ENCODE data around the gene OVAAL. TPM values are rescaled to one million over a fixed set of nuclear protein-coding genes. Genes with fewer than 3 reads are reported as not detected.

OVAAL gene
- total RNA-seq, 6 experiments from 2014 or later: not detected

GRCh38 chr1:180593382-180593781 lies 34.6 kb downstream of the OVAAL start:
- Mint-ChIP-seq H3K4me3 (no peak overlapping the region), H3K27ac (no peak overlapping the region), H3K4me1 (ENCODE audit: low read depth) (peaks cover 10% of the 10 kb centered on the region; the same call in 1 of the 2 replicates), H3K9me3 (peaks cover under 1% of the 10 kb centered on the region; the same call in 1 of the 2 replicates), H3K27me3 (ENCODE audit: insufficient read depth) (no peaks in the 10 kb centered on the region; the same call in none of the 2 replicates), H3K36me3 (ENCODE audit: low read depth) (no peaks in the 10 kb centered on the region)
- DNase-seq: no peak
- TF ChIP-seq, protein P1, sequence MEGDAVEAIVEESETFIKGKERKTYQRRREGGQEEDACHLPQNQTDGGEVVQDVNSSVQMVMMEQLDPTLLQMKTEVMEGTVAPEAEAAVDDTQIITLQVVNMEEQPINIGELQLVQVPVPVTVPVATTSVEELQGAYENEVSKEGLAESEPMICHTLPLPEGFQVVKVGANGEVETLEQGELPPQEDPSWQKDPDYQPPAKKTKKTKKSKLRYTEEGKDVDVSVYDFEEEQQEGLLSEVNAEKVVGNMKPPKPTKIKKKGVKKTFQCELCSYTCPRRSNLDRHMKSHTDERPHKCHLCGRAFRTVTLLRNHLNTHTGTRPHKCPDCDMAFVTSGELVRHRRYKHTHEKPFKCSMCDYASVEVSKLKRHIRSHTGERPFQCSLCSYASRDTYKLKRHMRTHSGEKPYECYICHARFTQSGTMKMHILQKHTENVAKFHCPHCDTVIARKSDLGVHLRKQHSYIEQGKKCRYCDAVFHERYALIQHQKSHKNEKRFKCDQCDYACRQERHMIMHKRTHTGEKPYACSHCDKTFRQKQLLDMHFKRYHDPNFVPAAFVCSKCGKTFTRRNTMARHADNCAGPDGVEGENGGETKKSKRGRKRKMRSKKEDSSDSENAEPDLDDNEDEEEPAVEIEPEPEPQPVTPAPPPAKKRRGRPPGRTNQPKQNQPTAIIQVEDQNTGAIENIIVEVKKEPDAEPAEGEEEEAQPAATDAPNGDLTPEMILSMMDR (IDR thresholded peaks at IDR 0.05): no peak

DNA sequence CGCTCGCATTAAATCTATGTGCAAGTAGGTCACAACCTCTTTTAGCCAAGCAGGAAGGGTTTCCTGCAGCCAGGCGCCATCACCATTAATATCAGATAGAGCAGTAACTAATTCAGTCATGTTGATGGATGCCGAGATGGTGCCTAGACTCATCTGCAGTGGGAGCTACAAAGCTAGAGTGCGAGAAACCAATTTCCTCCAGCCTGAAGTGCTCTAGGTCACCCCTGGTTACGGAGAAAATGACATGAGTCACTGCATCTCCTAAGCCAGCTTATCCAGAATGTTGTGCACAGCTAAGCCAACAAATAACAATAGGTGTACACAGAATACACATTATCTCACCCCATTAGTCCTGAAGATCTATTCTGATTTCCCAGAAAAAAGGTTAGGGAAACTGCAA lies 36.0 kb downstream of the OVAAL start:
- no peak for DNase-seq
- H3K9me3 Mint-ChIP-seq: no peaks in the 10 kb centered on the region
- no peak overlapping the region for H3K27ac Mint-ChIP-seq
- H3K36me3 Mint-ChIP-seq (ENCODE audit: low read depth): no peaks in the 10 kb centered on the region
- no peak overlapping the region for H3K4me3 Mint-ChIP-seq
- H3K27me3 Mint-ChIP-seq (ENCODE audit: insufficient read depth): no peaks in the 10 kb centered on the region; the same call in none of the 2 replicates
- TF ChIP-seq, protein P1 (IDR thresholded peaks at IDR 0.05): no peak
- H3K4me1 Mint-ChIP-seq (ENCODE audit: low read depth): peaks cover 18% of the 10 kb centered on the region; the same call in 1 of the 2 replicates

- no peak for DNase-seq
- TF ChIP-seq, protein P1 (IDR thresholded peaks at IDR 0.05): no peak
- H3K4me1 Mint-ChIP-seq (ENCODE audit: low read depth): peaks cover 18% of the 10 kb centered on the region; the same call in 1 of the 2 replicates
- no peaks in the 10 kb centered on the region; the same call in none of the 2 replicates for H3K27me3 Mint-ChIP-seq (ENCODE audit: insufficient read depth)
- H3K9me3 Mint-ChIP-seq: no peaks in the 10 kb centered on the region
- no peak overlapping the region for H3K27ac Mint-ChIP-seq
- H3K36me3 Mint-ChIP-seq (ENCODE audit: low read depth): no peaks in the 10 kb centered on the region
- no peak overlapping the region for H3K4me3 Mint-ChIP-seq
Measured at GRCh38 chr1:180595966-180596365, 37.2 kb downstream of the OVAAL start.

GRCh38 chr1:180597520-180597919 lies 38.8 kb downstream of the OVAAL start:
- Mint-ChIP-seq H3K4me1 (ENCODE audit: low read depth) (peaks cover 18% of the 10 kb centered on the region; the same call in 1 of the 2 replicates), H3K36me3 (ENCODE audit: low read depth) (no peaks in the 10 kb centered on the region), H3K9me3 (no peaks in the 10 kb centered on the region), H3K27ac (no peak overlapping the region), H3K4me3 (no peak overlapping the region), H3K27me3 (ENCODE audit: insufficient read depth) (peaks cover 3% of the 10 kb centered on the region; the same call in 1 of the 2 replicates)
- TF ChIP-seq, protein P1 (IDR thresholded peaks at IDR 0.05): no peak
- DNase-seq: no peak

GRCh38 chr1:180598333-180598974 lies 39.7 kb downstream of the OVAAL start:
- Mint-ChIP-seq H3K27me3 (ENCODE audit: insufficient read depth) (peaks cover 3% of the 10 kb centered on the region; the same call in 1 of the 2 replicates), H3K36me3 (ENCODE audit: low read depth) (no peaks in the 10 kb centered on the region), H3K4me1 (ENCODE audit: low read depth) (peaks cover 18% of the 10 kb centered on the region; the same call in 1 of the 2 replicates), H3K9me3 (no peaks in the 10 kb centered on the region), H3K4me3 (no peak overlapping the region), H3K27ac (no peak overlapping the region)
- no peak for DNase-seq
- TF ChIP-seq, protein P1 (IDR thresholded peaks at IDR 0.05): no peak

All from HFFc6 (cell line).